Measurements from ENCODE around the gene WDR70.

- no peak for TF ChIP-seq POLR2A (IDR thresholded peaks at IDR 0.05)
- TF ChIP-seq CTCF (IDR thresholded peaks at IDR 0.05): no peak
These were observed 199.1 kb downstream of the WDR70 start for GRCh38 chr5:37578176-37578575.

Measured in Peyer's patch (tissue), 4 donors.